ENCODE data around the gene OR2F2.

DNA sequence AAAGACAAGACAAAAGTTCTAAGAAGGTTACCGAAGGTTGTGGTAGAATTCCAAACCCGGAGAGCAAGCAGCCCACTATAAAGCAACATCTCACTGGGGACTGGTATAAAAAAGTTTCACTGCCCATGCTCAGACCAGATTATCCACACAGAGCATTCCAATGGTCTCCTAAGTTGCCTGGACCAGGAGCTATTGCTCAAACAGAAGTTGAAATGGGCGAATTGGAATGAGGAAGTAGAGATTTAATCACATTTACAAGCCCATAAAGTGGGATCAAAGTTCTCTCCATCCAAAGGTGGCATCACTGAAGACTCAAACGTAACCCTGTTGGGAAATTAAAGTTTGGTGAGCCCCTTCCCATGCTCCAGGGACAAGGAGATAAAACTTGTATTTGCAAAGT lies 39.4 kb downstream of the OR2F2 start:
- TF ChIP-seq, protein P1, sequence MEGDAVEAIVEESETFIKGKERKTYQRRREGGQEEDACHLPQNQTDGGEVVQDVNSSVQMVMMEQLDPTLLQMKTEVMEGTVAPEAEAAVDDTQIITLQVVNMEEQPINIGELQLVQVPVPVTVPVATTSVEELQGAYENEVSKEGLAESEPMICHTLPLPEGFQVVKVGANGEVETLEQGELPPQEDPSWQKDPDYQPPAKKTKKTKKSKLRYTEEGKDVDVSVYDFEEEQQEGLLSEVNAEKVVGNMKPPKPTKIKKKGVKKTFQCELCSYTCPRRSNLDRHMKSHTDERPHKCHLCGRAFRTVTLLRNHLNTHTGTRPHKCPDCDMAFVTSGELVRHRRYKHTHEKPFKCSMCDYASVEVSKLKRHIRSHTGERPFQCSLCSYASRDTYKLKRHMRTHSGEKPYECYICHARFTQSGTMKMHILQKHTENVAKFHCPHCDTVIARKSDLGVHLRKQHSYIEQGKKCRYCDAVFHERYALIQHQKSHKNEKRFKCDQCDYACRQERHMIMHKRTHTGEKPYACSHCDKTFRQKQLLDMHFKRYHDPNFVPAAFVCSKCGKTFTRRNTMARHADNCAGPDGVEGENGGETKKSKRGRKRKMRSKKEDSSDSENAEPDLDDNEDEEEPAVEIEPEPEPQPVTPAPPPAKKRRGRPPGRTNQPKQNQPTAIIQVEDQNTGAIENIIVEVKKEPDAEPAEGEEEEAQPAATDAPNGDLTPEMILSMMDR (IDR thresholded peaks at IDR 0.05) = no peak
- TF ChIP-seq POLR2A (IDR thresholded peaks at IDR 0.05) = no peak
